Right lobe of liver (tissue), 6 donors: ENCODE data around the gene NTHL1. TPM values are rescaled to one million over a fixed set of nuclear protein-coding genes. Genes with fewer than 3 reads are reported as not detected.

Experiments used
- ATAC-seq, 4 donors: fragments of 200-7000 bp; cut with Tn5 transposase; one replicate each; pipeline ENCODE4 v1.9.1; 2020; ENCODE audit warnings: mild to moderate bottlenecking in 4 of 4, moderate library complexity in 4 of 4
- DNase-seq, 3 donors: peaks; one replicate each; pipeline ENCODE4 v3.0.0-alpha.2; 2020
- H3K27ac ChIP-seq, 3 donors: fragments of 200-600 bp; one replicate each; pipeline ENCODE4 v1.8.0; 2022
- H3K27me3 ChIP-seq, 2 donors: fragments of 200-600 bp; one replicate each; pipeline ENCODE4 v1.8.0; 2022
- H3K36me3 ChIP-seq, 4 donors: fragments of 200-600 bp; sonication (generic) in 1 of 4; one replicate each; pipeline versions ENCODE4 v1.5.1 to v1.8.0; 2017 to 2022; ENCODE audit warnings: control low read depth in 1 of 4
- H3K4me1 ChIP-seq, 4 donors: fragments of 200-600 bp; sonication (generic) in 1 of 4; one replicate each; pipeline versions ENCODE4 v1.5.1 to v1.8.0; 2017 to 2022; ENCODE audit warnings: control low read depth in 1 of 4
- H3K4me3 ChIP-seq, 3 donors: fragments of 200-600 bp; one replicate each; pipeline ENCODE4 v1.8.0; 2022
- H3K9me3 ChIP-seq, 4 donors: fragments of 200-600 bp; sonication (generic) in 1 of 4; one replicate each; pipeline versions ENCODE4 v1.5.1 to v1.8.0; 2017 to 2022; ENCODE audit warnings: control low read depth in 1 of 4
- CTCF ChIP-seq, 4 donors: fragments of 200-600 bp in 3 of 4; fragments of 450-650 bp in 1 of 4; IDR thresholded peaks; one replicate each; pipeline versions ENCODE4 v1.5.1 to v1.8.0; 2016 to 2022; ENCODE audit warnings: antibody characterized with exemption in 4 of 4, mild to moderate bottlenecking in 2 of 4
- POLR2A ChIP-seq: fragments of 450-650 bp; IDR thresholded peaks from one replicate; pipeline ENCODE4 v1.6.1; 2017; ENCODE audit warnings: antibody characterized with exemption, mild to moderate bottlenecking
- WGBS: methylation state at CpG from one replicate; pipeline ENCODE4 v1.1.6; 2018; ENCODE audit warnings: low coverage, low lambda C conversion rate; ENCODE audit not compliant: insufficient coverage; ENCODE audit errors: missing lambda C conversion rate; 5-methylcytosine and 5-hydroxymethylcytosine counted together
- intact Hi-C, 2 donors: fragments of 100-400 bp; cut with DNase I; formaldehyde crosslinking; loops; one replicate each; pipeline versions ENCODE4 v1.11.2 to v1.14.1; 2022
- total RNA-seq, 6 experiments: library from RNA; depleted of rRNA in 2 of 6; stranded (reverse); fragments of >200 nt in 2 of 6; fragmentation: NEBNext Ultra II Directional in 3 of 6; extraction: Animal tissue kit (Norgen Biotek cat#: 25700) in 3 of 6; gene quantifications; one replicate each; pipeline versions ENCODE4 v1.1.0 to v1.2.4, GENCODE V29; 2016 to 2023
- donor health status: DM: no; HTN: yes; CAD: no.
- donor health status: DM: no; HTN: no; CAD: no.
- donor health status: DM: no; HTN: no; CAD: no.
- donor health status: DM: no; HTN: yes; CAD: no.
- donor health status: DM: no; HTN: yes; CAD: no.

NTHL1 gene
- total RNA-seq, 6 experiments from 2014 or later = 12.0 to 127 (median 42.6) TPM

GRCh38 chr16:2087748-2088631 lies 40.4 kb upstream of the NTHL1 start:
- no peak for TF ChIP-seq POLR2A
- no peak for TF ChIP-seq CTCF (IDR thresholded peaks at IDR 0.05)
- Histone ChIP-seq H3K9me3 (no peaks in the 10 kb centered on the region), H3K27me3 (no peaks in the 10 kb centered on the region), H3K36me3 (peaks cover 0 to 38% (median 6%) of the 10 kb centered on the region in 4 donors), H3K27ac (peak overlapping the region in 1 of 3 donors; percentile 74), H3K4me1 (peaks cover 0 to 59% (median 25%) of the 10 kb centered on the region in 4 donors), H3K4me3 (no peak overlapping the region)
- ATAC-seq = peak; percentile 2 to 43 (median 26)
- DNase-seq = peak in 2 of 3 donors; percentile 85 to 90
- intact Hi-C loops = no loop called here
- no CpG with 5 or more reads among the region's 41 CpGs for WGBS

- no peak for ATAC-seq
- Histone ChIP-seq H3K27ac (peak overlapping the region in 1 of 3 donors; percentile 74), H3K9me3 (no peaks in the 10 kb centered on the region), H3K27me3 (no peaks in the 10 kb centered on the region), H3K4me1 (peaks cover 0 to 67% (median 25%) of the 10 kb centered on the region in 4 donors), H3K4me3 (no peak overlapping the region), H3K36me3 (peaks cover 0 to 38% (median 6%) of the 10 kb centered on the region in 4 donors)
- TF ChIP-seq CTCF (IDR thresholded peaks at IDR 0.05) (no peak), POLR2A (no peak)
- no peak for DNase-seq
- intact Hi-C loops = no loop called here
- WGBS = 90% methylated on average over 2 of the region's 30 CpGs
These were observed 39.4 kb upstream of the NTHL1 start for GRCh38 chr16:2086812-2087747.

GRCh38 chr16:2086106-2086742 lies 38.6 kb upstream of the NTHL1 start:
- peak in 2 of 4 donors; percentile 2 to 53 for ATAC-seq
- H3K36me3 ChIP-seq = peaks cover 0 to 46% (median 6%) of the 10 kb centered on the region in 4 donors

More at GRCh38 chr16:2086106-2086742, 38.6 kb upstream of the NTHL1 start:
- DNase-seq = peak in 2 of 3 donors; percentile 76 to 95
- TF ChIP-seq CTCF (IDR thresholded peaks at IDR 0.05) (no peak), POLR2A (no peak)
- WGBS = 73% methylated on average over 7 of the region's 27 CpGs
- H3K27ac ChIP-seq = peak overlapping the region in 1 of 3 donors; percentile 74
- H3K4me3 ChIP-seq = no peak overlapping the region
- H3K9me3 ChIP-seq = no peaks in the 10 kb centered on the region
- intact Hi-C loops = no loop called here
- H3K27me3 ChIP-seq = no peaks in the 10 kb centered on the region
- H3K4me1 ChIP-seq = peaks cover 0 to 68% (median 25%) of the 10 kb centered on the region in 4 donors
